Left lung (tissue), 10 donors: ENCODE measurements around the gene EHMT1. TPM values are rescaled to one million over a fixed set of nuclear protein-coding genes. Genes with fewer than 3 reads are reported as not detected.
"Not testable (repeated sequence)": the region's sequence is repeated elsewhere in the genome, so short reads cannot be mapped to it uniquely, and the experiment has no call there.

Experiments used
- ATAC-seq: fragments of 200-7000 bp; cut with Tn5 transposase; one replicate; pipeline ENCODE4 v1.9.1; 2020; ENCODE audit warnings: moderate library complexity
- DNase-seq, 4 donors: peaks; one replicate each; pipeline ENCODE4 v3.0.0-alpha.2; 2013 to 2020
- H3K27ac ChIP-seq, 2 donors: fragments of 200-600 bp; sonication (generic) in 1 of 2; one replicate each; pipeline versions ENCODE4 v1.5.0 to v1.8.0; 2020 to 2021
- H3K27me3 ChIP-seq, 2 donors: fragments of 200-600 bp; sonication (generic) in 1 of 2; one replicate each; pipeline versions ENCODE4 v1.5.0 to v1.8.0; 2020 to 2021
- H3K36me3 ChIP-seq, 2 donors: fragments of 200-600 bp; sonication (generic) in 1 of 2; one replicate each; pipeline versions ENCODE4 v1.5.0 to v1.8.0; 2020 to 2021
- H3K4me1 ChIP-seq, 2 donors: fragments of 200-600 bp; one replicate each; pipeline ENCODE4 v1.8.0; 2021
- H3K4me3 ChIP-seq, 2 donors: fragments of 200-600 bp; sonication (generic) in 1 of 2; one replicate each; pipeline versions ENCODE4 v1.5.0 to v1.8.0; 2020 to 2021; ENCODE audit warnings: mild to moderate bottlenecking in 1 of 2
- H3K9me3 ChIP-seq, 2 donors: fragments of 200-600 bp; sonication (generic) in 1 of 2; one replicate each; pipeline versions ENCODE4 v1.5.0 to v1.8.0; 2020 to 2021
- intact Hi-C, 2 donors: fragments of 100-400 bp; cut with DNase I; formaldehyde crosslinking; loops; one replicate each; pipeline versions ENCODE4 v1.11.2 to v1.14.2; 2022
- polyA plus RNA-seq, 6 donors: library from polyadenylated mRNA; unstranded; fragments of 120-200 nt; gene quantifications; one replicate each; pipeline ENCODE4 v1.2.1, GENCODE V29; 2013; ENCODE audit not compliant: insufficient read length in 6 of 6
- total RNA-seq, 2 donors: library from RNA; stranded (reverse); fragmentation: NEBNext Ultra II Directional; extraction: Animal tissue kit (Norgen Biotek cat#: 25700); gene quantifications; one replicate each; pipeline ENCODE4 v1.2.1, GENCODE V29; 2021
- TF ChIP-seq, protein P1 (sequence below), 2 donors: fragments of 200-600 bp; sonication (generic) in 1 of 2; IDR thresholded peaks; one replicate each; pipeline versions ENCODE4 v1.5.0 to v1.8.0; 2021; ENCODE audit warnings: antibody characterized with exemption in 2 of 2
- donor health status: DM: no; HTN: yes; CAD: no.
- donor health status: DM: no; HTN: no; CAD: no.

The EHMT1 gene
- total and polyA plus RNA-seq, 8 donors, result 71.5 to 92.7 (median 82.7) TPM

- peaks cover 0 to 4% of the 10 kb centered on the region in 2 donors for H3K36me3 ChIP-seq
- H3K27me3 ChIP-seq, result no peaks in the 10 kb centered on the region
- peaks cover 22 to 60% of the 10 kb centered on the region in 2 donors for H3K4me1 ChIP-seq
- ATAC-seq (no peak), DNase-seq (peak in 1 of 4 donors; percentile 3)
- no peak overlapping the region for H3K27ac ChIP-seq
- no peaks in the 10 kb centered on the region for H3K9me3 ChIP-seq
- H3K4me3 ChIP-seq, result no peak overlapping the region
- intact Hi-C loops, result no loop called here
- TF ChIP-seq, protein P1, sequence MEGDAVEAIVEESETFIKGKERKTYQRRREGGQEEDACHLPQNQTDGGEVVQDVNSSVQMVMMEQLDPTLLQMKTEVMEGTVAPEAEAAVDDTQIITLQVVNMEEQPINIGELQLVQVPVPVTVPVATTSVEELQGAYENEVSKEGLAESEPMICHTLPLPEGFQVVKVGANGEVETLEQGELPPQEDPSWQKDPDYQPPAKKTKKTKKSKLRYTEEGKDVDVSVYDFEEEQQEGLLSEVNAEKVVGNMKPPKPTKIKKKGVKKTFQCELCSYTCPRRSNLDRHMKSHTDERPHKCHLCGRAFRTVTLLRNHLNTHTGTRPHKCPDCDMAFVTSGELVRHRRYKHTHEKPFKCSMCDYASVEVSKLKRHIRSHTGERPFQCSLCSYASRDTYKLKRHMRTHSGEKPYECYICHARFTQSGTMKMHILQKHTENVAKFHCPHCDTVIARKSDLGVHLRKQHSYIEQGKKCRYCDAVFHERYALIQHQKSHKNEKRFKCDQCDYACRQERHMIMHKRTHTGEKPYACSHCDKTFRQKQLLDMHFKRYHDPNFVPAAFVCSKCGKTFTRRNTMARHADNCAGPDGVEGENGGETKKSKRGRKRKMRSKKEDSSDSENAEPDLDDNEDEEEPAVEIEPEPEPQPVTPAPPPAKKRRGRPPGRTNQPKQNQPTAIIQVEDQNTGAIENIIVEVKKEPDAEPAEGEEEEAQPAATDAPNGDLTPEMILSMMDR (IDR thresholded peaks at IDR 0.05), result peak in 1 of 2 donors; percentile 35
Observed at GRCh38 chr9:137621131-137621757, 2.4 kb downstream of the EHMT1 start.

- H3K27ac ChIP-seq, H3K27me3 ChIP-seq, H3K9me3 ChIP-seq, intact Hi-C loops, H3K36me3 ChIP-seq, H3K4me3 ChIP-seq, ATAC-seq: not testable (repeated sequence)
- H3K4me1 ChIP-seq, result peaks cover 22 to 64% of the 10 kb centered on the region in 2 donors
- peak in 1 of 4 donors; percentile 27 for DNase-seq
Observed at GRCh38 chr9:137622211-137622610, 3.4 kb downstream of the EHMT1 start.

DNA sequence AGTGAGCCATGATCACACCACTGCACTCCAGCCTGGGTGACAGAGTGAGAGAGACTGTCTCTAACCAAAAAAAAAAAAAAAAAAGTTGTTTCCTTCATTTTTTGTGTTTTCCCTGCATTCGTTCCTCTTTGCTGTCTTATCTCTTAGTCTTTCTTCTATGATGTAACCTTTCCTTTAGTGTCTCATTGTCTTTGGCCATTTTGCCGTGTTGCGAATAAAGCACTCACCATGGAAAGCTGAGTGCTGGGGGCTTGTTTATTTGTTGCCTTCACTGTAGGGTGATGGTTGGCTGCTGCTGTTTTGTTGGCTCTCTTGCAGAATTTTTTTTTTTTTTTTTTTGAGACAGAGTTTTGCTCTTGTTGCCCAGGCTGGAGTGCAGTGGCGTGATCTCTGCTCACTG lies 7.7 kb downstream of the EHMT1 start:
- Histone ChIP-seq H3K27me3 (no peaks in the 10 kb centered on the region), H3K27ac (no peak overlapping the region), H3K9me3 (no peaks in the 10 kb centered on the region), H3K4me1 (peaks cover 14 to 75% of the 10 kb centered on the region in 2 donors), H3K4me3 (no peak overlapping the region), H3K36me3 (no peaks in the 10 kb centered on the region)
- intact Hi-C loops, result no loop called here
- TF ChIP-seq, protein P1 (IDR thresholded peaks at IDR 0.05), result no peak
- DNase-seq (no peak), ATAC-seq (no peak)

DNA sequence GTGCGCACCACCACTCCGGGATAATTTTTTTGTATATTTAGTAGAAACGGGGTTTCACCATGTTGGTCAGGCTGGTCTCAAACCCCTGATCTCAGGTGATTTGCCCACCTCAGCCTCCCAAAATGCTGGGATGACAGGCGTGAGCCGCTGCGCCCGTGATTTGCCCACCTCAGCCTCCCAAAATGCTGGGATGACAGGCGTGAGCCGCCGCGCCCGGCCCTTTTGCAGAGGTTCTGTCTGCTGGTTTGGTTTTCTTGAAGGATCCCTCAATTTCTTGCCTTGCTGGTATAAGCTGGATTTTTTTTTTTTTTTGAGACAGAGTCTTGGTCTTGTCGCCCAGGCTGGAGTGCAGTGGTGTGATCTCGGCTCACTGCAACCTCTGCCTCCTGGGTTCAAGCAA lies 8.6 kb downstream of the EHMT1 start:
- H3K9me3 ChIP-seq, H3K27me3 ChIP-seq, H3K4me3 ChIP-seq, intact Hi-C loops, ATAC-seq, H3K27ac ChIP-seq, H3K36me3 ChIP-seq: not testable (repeated sequence)
- peak in 1 of 4 donors; percentile 32 for DNase-seq
- H3K4me1 ChIP-seq, result peaks cover 14 to 76% of the 10 kb centered on the region in 2 donors

GRCh38 chr9:137630126-137630525 lies 11.3 kb downstream of the EHMT1 start:
- TF ChIP-seq, protein P1 (IDR thresholded peaks at IDR 0.05), result no peak
- Histone ChIP-seq H3K27me3 (no peaks in the 10 kb centered on the region), H3K36me3 (no peaks in the 10 kb centered on the region), H3K9me3 (no peaks in the 10 kb centered on the region), H3K4me3 (no peak overlapping the region), H3K4me1 (peaks cover 14 to 76% of the 10 kb centered on the region in 2 donors), H3K27ac (peak overlapping the region in 1 of 2 donors; percentile 48)
- no peak for ATAC-seq
- intact Hi-C loops, result no loop called here
- DNase-seq, result no peak

GRCh38 chr9:137630679-137631078 lies 11.9 kb downstream of the EHMT1 start:
- Histone ChIP-seq H3K4me3 (no peak overlapping the region), H3K27me3 (no peaks in the 10 kb centered on the region), H3K9me3 (no peaks in the 10 kb centered on the region), H3K4me1 (peaks cover 14 to 71% of the 10 kb centered on the region in 2 donors), H3K36me3 (no peaks in the 10 kb centered on the region), H3K27ac (peak overlapping the region in 1 of 2 donors; percentile 48)
- ATAC-seq (no peak), DNase-seq (no peak)
- TF ChIP-seq, protein P1 (IDR thresholded peaks at IDR 0.05), result no peak
- intact Hi-C loops, result no loop called here
